ENCODE results near the gene ZNF778.

DNA sequence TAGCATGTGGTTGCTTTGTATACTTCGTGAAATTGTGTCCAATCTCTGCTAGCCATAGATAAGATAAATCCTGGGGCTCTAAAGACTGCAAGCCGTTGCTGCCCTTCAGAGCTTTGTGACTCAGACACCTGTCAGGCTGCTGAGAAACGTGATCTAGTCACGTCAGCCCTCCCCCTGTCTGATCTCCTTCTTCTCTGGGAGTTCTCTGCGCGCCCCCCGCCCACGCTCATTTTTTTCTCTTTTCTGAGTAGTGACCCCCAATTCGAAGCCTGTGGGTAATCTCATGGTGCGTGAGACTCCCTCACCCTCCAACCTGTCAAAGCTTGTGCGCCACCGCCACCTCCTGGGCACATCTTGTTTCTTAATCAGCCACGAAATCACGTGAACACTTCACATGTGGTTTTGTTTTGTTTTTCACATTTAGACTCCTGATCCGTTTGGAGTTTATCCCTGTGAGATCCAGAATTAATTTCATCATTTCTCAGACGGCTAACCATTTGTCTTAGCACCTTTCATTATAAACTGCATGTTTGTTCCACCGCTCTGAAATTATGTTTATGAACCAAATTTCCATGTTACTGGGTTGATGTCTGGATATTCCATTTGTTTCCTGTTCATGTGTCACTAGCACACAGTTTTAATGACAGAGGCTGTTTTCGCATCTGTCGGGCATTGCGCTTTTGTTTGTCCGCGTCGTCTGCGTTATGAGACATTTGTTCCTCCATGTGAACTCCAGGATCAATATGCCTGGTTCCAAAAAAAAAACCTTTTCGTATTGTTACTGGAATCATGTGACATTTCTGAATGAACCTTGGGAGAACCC lies 977 bp upstream of the ZNF778 start:
- TF ChIP-seq, protein P1, sequence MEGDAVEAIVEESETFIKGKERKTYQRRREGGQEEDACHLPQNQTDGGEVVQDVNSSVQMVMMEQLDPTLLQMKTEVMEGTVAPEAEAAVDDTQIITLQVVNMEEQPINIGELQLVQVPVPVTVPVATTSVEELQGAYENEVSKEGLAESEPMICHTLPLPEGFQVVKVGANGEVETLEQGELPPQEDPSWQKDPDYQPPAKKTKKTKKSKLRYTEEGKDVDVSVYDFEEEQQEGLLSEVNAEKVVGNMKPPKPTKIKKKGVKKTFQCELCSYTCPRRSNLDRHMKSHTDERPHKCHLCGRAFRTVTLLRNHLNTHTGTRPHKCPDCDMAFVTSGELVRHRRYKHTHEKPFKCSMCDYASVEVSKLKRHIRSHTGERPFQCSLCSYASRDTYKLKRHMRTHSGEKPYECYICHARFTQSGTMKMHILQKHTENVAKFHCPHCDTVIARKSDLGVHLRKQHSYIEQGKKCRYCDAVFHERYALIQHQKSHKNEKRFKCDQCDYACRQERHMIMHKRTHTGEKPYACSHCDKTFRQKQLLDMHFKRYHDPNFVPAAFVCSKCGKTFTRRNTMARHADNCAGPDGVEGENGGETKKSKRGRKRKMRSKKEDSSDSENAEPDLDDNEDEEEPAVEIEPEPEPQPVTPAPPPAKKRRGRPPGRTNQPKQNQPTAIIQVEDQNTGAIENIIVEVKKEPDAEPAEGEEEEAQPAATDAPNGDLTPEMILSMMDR (IDR thresholded peaks at IDR 0.05): peak; percentile 51 to 90 (median 83)
- TF ChIP-seq POLR2A (IDR thresholded peaks at IDR 0.05): no peak

Measured in body of pancreas (tissue), 4 donors.